SIG-M5 (cell line): Measurements from ENCODE around the gene ASL.
"Not testable (repeated sequence)": the region's sequence is repeated elsewhere in the genome, so short reads cannot be mapped to it uniquely, and the experiment has no call there.

Experiments used
- DNase-seq: peaks from one replicate; lab custom pipeline; 2025; lab: John Stamatoyannopoulos, UW

ASL gene

DNA sequence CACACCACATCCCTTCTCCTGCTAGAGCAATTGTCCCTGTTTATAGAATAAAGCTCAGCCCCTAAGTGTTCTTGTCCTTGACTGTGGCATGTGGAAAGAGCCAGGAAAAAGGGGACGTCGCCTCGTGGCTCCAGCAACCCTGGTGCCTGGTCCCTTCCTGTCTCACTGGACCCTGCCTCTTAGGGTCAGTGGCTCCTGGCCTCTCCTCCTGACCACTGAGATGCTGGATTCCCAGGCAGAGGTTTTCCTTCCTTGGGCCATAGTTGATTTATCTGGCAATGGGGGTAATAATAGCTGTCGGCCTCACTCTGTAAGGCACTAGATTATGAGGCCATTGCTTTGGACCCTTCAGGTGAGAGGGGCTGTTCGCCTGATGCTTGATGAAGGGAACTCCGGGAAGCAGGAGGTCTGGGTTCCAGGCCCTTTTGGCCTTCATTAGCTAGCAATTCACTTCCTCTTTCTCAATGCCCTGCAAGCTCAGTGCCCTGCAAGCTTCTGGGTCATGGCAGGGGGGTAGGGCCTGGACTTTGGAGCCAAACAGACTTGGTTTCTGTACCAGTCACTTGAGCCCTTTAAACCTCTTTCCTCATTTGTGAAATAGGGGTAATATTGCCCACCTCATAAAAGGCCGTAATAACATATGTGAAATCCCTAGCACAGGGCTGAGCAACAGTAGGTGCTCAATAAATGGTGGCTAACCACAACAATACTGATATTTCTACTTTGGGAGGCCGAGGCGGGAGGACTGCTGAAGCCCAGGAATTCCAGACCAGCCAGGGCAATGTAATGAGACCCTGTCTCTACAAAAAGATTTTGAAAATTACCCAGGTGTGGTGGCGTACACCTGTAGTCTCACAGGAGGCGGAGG lies 1.1 kb downstream of the ASL start:
- DNase-seq, result no peak

- DNase-seq, result no peak
Observed at GRCh38 chr7:66078067-66078466, 2.4 kb downstream of the ASL start.

DNA sequence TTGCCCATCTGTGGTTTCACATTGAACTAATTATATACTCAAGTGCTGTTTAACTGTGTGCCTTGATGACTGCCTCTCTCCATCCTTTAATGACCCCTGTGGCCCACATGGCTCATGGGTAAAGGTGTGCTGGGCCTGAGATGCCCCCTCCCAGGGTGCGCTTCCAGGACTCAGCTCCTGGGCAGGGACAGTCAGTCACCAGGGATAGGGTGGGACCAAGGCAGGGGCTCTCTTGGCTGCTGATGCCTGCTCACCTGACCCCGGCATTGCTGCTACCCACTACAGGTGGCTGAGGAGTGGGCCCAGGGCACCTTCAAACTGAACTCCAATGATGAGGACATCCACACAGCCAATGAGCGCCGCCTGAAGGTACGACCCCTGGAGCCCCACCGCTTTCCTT lies 6.5 kb downstream of the ASL start:
- DNase-seq, result no peak

GRCh38 chr7:66082886-66083415 lies 7.3 kb downstream of the ASL start:
- DNase-seq, result no peak

- DNase-seq, result no peak
Observed at GRCh38 chr7:66083677-66084076, 8.1 kb downstream of the ASL start.

DNA sequence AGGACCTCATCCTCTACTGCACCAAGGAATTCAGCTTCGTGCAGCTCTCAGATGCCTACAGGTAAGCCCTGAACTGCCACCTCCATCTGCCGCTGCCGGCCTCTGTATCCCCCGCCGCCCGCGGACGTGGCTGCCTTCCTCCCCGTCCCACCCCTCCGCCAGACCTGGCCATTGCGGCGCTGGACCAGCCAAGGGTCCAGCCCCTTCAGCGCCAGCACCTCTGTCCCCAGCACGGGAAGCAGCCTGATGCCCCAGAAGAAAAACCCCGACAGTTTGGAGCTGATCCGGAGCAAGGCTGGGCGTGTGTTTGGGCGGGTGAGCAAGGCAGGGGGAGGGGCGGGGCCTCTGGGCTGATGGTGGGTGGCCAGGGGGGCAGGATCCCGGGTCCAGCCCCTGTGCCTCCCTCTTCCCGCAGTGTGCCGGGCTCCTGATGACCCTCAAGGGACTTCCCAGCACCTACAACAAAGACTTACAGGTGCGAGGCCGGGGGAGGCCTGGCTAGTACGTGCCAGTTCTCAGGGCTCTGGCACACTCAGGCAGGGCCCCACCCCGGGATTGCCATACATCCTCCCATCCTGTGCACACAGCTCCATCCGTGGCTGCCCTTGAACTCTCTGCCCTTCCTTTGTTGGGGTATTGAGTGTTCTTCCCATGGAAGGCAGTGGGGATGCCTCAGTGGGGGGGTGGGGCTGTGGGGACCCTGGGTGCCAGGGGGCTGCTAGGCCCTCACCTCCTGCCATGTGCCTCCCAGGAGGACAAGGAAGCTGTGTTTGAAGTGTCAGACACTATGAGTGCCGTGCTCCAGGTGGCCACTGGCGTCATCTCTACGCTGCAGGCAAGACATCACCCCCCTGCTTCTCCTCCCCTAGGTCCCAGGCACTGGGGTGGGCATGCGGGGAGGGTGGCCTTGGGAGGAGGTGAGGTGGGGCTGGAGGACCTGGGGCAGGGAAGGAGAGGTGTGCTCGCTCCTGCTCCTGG lies 13.5 kb downstream of the ASL start:
- DNase-seq, result no peak

DNA sequence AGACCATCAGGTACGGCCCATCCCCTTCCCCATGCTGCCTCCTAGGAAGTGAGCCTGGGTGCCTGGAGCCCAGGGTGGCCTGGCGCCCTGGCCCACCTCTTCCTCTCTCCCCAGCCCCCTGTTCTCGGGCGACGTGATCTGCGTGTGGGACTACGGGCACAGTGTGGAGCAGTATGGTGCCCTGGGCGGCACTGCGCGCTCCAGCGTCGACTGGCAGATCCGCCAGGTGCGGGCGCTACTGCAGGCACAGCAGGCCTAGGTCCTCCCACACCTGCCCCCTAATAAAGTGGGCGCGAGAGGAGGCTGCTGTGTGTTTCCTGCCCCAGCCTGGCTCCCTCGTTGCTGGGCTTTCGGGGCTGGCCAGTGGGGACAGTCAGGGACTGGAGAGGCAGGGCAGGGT lies 17.0 kb downstream of the ASL start:
- DNase-seq, result no peak

DNA sequence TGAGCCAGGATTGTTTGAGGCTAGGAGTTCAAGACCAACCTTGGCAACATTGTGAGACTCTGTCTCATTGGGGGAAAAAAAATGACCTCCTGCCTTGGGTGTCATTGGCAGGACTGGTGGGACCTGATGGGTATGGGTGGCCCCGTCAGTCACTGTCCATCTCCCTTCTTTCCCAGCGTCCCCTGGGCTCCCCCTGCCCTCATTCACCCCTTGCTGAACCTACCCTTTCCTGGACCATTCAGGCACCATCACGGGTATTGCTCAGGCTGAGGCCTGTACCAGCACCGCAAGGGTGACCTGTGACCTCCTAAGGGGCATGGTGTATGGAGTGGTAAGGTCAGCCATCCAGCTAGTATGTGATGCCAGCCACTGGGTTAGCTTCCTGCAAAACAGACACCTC lies 19.4 kb downstream of the ASL start:
- no peak for DNase-seq

DNA sequence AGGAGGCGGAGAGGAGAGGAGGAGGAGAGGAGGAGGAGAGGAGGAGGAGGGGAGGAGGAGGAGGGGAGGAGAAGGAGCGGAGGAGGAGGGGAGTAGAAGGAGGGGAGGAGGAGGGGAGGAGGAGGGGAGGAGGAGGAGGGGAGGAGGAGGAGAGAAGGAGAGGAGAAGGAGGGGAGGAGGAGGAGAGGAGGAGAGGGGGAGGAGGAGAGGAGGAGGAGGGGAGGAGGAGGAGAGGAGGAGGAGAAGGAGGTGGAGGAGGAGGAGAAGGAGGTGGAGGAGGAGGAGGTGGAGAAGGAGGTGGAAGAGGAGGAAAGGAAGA lies 23.6 kb downstream of the ASL start:
- DNase-seq, result no peak

DNA sequence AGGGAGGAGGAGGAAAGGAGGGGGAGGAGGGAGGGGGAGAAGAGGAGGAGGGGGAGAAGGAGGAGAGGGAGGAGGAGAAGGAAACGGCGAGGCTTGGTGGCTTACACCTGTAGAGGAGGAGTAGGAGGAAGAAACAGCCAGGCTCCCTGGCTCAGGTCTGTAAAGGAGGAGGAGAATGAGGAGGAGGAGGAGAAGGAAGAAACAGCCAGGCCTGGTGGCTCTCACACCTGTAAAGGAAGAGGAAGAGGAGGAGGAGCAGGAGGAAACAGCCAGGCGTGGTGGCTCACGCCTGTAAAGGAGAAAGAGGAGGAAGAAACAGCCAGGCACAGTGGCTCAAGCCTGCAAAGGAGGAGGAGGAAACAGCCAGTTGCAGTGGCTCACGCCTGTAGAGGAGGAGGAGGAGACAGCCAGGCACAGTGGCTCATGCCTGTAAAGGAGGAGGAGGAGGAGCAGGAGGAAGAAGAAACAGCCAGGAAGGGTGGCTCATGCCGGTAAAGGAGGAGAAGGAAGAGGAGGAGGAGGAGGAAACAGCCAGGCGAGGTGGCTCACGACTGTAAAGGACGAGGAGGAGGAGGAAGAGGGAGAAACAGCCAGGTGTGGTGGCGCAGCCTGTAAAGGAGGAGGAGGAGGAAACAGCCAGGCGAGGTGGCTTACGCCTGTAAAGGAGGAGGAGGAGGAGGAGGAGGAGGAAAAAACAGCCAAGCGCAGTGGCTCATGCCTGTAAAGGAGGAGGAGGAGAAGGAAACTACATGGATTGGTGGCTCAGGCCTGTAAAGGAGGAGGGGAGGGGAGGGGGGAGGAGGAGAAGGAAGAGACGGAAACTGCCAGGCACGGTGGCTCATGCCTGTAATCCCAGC lies 24.2 kb downstream of the ASL start:
- peak; percentile 12 for DNase-seq

DNA sequence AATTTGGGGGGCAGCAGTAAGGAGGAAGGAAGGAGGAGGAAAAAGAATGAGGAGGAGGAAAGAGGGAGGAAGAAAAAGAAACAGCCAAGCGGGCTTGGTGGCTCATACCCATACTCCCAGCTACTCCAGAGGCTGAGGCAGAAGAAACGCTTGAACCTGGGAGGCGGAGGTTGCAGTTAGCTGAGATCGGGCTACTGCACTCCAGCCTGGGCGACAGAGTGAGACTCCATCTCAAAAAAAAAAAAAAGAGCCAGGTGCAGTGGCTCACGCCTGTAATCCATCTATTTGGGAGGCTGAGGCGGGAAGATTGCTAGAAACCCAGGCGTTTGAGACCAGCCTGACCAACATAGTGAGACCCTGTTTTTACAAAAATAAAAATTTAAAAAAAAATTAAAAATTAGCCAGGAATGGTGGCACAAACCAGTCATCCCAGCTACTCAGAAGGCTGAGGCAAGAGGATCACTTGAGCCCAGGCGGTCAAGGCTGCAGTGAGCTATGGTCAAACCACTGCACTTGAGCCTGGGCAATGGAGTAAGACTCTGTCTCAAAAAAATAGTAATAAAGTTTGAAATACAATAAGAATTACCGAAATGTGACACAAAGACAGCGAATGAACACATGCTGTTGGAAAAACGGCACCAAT lies 24.9 kb downstream of the ASL start:
- no peak for DNase-seq

- DNase-seq, result not testable (repeated sequence)
Observed at GRCh38 chr7:66102168-66102567, 26.5 kb downstream of the ASL start.

DNA sequence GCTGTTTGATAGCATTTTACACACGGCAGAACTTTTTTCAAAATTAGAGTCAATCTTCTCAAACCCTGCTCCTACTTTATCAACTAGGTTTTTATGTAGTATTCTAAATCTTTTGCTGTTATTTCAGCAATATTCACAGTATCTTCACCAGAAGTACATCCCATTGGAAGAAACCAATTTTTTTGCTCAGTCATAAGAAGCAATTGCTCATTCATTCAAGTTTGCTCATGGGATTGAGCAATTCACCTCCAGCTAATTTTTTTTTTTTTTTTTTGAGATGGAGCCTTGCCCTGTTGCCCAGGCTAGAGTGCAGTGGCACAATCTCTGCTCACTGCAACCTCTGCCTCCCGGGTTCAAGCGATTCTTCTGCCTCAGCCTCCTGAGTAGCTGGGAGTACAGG lies 28.4 kb downstream of the ASL start:
- not testable (repeated sequence) for DNase-seq

GRCh38 chr7:66105263-66105748 lies 29.7 kb downstream of the ASL start:
- DNase-seq, result no peak

DNA sequence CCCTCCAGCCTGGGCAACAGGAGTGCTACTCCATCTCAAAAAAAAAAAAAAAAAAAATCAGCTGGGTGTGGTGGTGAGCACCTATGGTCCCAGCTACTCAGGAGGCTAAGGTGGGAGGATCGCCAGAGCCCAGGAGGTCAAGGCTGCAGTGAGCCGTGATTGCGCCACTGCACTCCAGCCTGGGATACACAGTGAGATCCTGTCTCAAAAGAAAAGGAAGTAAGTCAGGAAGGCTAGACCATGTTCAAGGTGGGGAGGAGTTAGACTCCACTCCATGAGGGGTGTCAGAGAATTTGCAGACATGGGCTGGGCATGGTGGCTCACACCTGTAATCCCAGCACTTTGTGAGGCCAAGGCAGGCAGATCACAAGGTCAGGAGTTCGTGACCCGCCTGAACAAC lies 32.8 kb downstream of the ASL start:
- not testable (repeated sequence) for DNase-seq

GRCh38 chr7:66110856-66111255 lies 35.2 kb downstream of the ASL start:
- DNase-seq, result no peak

DNA sequence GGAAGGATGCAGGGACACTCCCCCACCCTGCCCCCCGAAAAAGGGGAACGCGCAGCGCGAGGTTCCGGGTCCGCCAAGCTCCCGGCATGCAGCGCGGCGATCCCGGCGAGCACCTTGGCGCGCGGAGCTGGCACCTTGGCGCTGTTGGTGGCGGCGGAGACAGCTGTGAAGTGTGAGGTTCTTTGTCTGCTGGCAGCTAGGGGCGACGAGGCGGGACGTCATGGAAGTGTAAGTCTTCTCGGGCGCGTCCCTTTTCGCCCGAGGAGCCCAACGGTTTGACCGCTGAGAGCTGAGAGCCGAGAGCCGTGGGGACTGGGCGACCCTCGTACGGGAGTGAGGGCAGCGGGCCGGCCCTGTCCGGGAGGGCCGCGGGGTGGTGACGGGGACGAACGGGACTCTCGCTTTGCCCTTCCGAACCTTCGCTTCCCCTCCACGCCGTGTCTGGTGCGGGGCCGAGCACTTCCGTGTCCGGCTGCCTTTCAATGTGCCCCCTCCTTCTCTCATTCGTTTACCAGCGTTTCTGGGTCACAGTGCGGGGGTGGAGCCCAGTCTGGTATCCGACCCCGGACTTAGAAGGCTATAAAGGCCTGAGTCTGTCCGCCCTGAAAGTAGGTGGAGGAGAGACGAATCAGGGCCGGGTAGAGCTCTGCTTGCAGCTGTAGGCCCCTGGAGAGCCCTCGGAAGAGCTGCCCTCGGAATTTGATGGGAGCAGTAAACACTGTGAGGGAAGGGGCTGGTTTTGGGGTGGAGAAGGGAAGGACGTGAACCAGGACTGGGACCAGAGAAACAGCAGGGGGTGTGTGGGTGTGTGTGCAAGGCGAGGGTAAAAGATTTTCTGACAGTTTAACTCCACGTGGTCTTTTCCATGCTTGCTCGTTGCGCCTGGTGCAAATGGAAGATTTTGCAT lies 39.4 kb downstream of the ASL start, which contains the start of gene CRCP:
Gene CRCP, plus strand, starts transcription at position 105 of the 907 bp plus-strand sequence. Its CDS starts 116 bp downstream, at position 221.
- no peak for DNase-seq

GRCh38 chr7:66116680-66117420 lies 41.2 kb downstream of the ASL start:
- DNase-seq, result not testable (repeated sequence)

GRCh38 chr7:66118603-66119002 lies 43.0 kb downstream of the ASL start:
- DNase-seq, result no peak
